Measurements from ENCODE around the gene LPCAT3.

- TF ChIP-seq CTCF (conservative IDR thresholded peaks at IDR 0.05), result no peak
- no peak for TF ChIP-seq ZFX (IDR thresholded peaks at IDR 0.05)
Measured at GRCh38 chr12:6963791-6964413, 54.4 kb downstream of the LPCAT3 start.
